PC-9 (cell line): Measurements from ENCODE around the gene COL6A1.

Experiments used
- CTCF ChIP-seq: fragments of 200-600 bp; sonication (generic); conservative IDR thresholded peaks from 2 replicates; pipeline ENCODE4 v1.6.1; 2017; ENCODE audit warnings: mixed run types, antibody characterized with exemption, mild to moderate bottlenecking, moderate library complexity
- EZH2 ChIP-seq: fragments of 200-600 bp; sonication (generic); IDR thresholded peaks from 2 replicates; pipeline ENCODE4 v1.8.0; 2017; ENCODE audit warnings: antibody characterized with exemption, low read depth

- TF ChIP-seq CTCF (no peak), EZH2 (no peak)
These were observed 42.0 kb downstream of the COL6A1 start for GRCh38 chr21:46023555-46023954.
